Keratinocyte (primary cell): ENCODE results near the gene FREM2. TPM values are rescaled to one million over a fixed set of nuclear protein-coding genes. Genes with fewer than 3 reads are reported as not detected.

Experiments used
- DNase-seq: peaks from one replicate; pipeline ENCODE4 v3.0.0-alpha.2; 2011; ENCODE audit warnings: low read depth, missing footprints, low spot score
- FAIRE-seq: peaks from 2 replicates; lab custom pipeline; 2011; peaks lifted over from hg19 to GRCh38; lab: Jason Lieb, UNC
- H2AFZ ChIP-seq: 2 replicates; pipeline ENCODE4 v1.6.0; 2012; ENCODE audit warnings: low read length, control low read depth, inconsistent platforms; ENCODE audit not compliant: control insufficient read depth
- H3K27ac ChIP-seq: 2 replicates; pipeline ENCODE4 v1.5.1; 2011; ENCODE audit warnings: low read length; ENCODE audit not compliant: control insufficient read depth, insufficient read depth
- H3K27me3 ChIP-seq: 3 replicates; pipeline ENCODE4 v1.6.0; 2011; ENCODE audit warnings: low read length; ENCODE audit not compliant: control insufficient read depth, insufficient read depth; ENCODE audit errors: extremely low read depth
- H3K36me3 ChIP-seq, 2 experiments: 2 replicates in 1 of 2; 3 replicates in 1 of 2; pipeline ENCODE4 v1.5.1; 2011; ENCODE audit warnings: low read length in 2 of 2, mild to moderate bottlenecking in 1 of 2; ENCODE audit not compliant: control insufficient read depth in 2 of 2, insufficient read depth in 2 of 2; ENCODE audit errors: extremely low read depth in 1 of 2
- H3K4me1 ChIP-seq: 3 replicates; pipeline ENCODE4 v1.5.1; 2011; ENCODE audit warnings: low read length; ENCODE audit not compliant: control insufficient read depth, insufficient read depth; ENCODE audit errors: extremely low read depth
- H3K4me2 ChIP-seq: 3 replicates; pipeline ENCODE4 v1.6.0; 2011; ENCODE audit warnings: low read depth, low read length; ENCODE audit not compliant: control insufficient read depth, insufficient read depth; ENCODE audit errors: extremely low read depth
- H3K4me3 ChIP-seq, 3 experiments: fragments of 200-600 bp in 1 of 3; sonication (generic) in 1 of 3; 2 replicates in 2 of 3; 3 replicates in 1 of 3; pipeline ENCODE4 v1.5.1; 2011 to 2016; ENCODE audit warnings: low read length in 3 of 3, mild to moderate bottlenecking in 3 of 3, control low read depth in 2 of 3, inconsistent platforms in 1 of 3, low read depth in 1 of 3, mixed read lengths in 1 of 3, mixed run types in 1 of 3, moderate library complexity in 1 of 3; ENCODE audit not compliant: control insufficient read depth in 2 of 3, insufficient read depth in 2 of 3; ENCODE audit errors: extremely low read depth in 1 of 3
- H3K79me2 ChIP-seq: 2 replicates; pipeline ENCODE4 v1.6.0; 2012; ENCODE audit warnings: low read length; ENCODE audit not compliant: control insufficient read depth, insufficient read depth
- H3K9ac ChIP-seq: 3 replicates; pipeline ENCODE4 v1.6.0; 2011; ENCODE audit warnings: low read length; ENCODE audit not compliant: control insufficient read depth, insufficient read depth; ENCODE audit errors: extremely low read depth
- H3K9me1 ChIP-seq: 3 replicates; pipeline ENCODE4 v1.6.0; 2011; ENCODE audit warnings: low read length; ENCODE audit not compliant: control insufficient read depth, insufficient read depth; ENCODE audit errors: extremely low read depth
- H3K9me3 ChIP-seq: 2 replicates; pipeline ENCODE4 v1.5.1; 2012; ENCODE audit warnings: low read depth, low read length; ENCODE audit not compliant: control insufficient read depth
- H4K20me1 ChIP-seq: 3 replicates; pipeline ENCODE4 v1.6.0; 2011; ENCODE audit warnings: low read length; ENCODE audit not compliant: control insufficient read depth, insufficient read depth; ENCODE audit errors: extremely low read depth
- EZH2 ChIP-seq: IDR thresholded peaks from one replicate; pipeline ENCODE4 v1.6.1; 2012; ENCODE audit warnings: inconsistent platforms, mild to moderate bottlenecking, low read length, moderate library complexity
- dilution Hi-C: fragments of 300-500 bp; cut with MboI; formaldehyde crosslinking; loops from one replicate; pipeline ENCODE4 v1.7.0; 2020; ENCODE audit warnings: low sequenced_read_pairs; ENCODE audit not compliant: extremely low pct_ligation_motif_present
- polyA plus RNA-seq, 5 experiments: library from polyadenylated mRNA; depleted of rRNA in 3 of 5; stranded (reverse) in 3 of 5; stranded (forward) in 1 of 5; unstranded in 1 of 5; fragments of >200 nt; gene quantifications; 1 replicate in 1 of 5; 2 replicates in 3 of 5; 3 replicates in 1 of 5; pipeline versions ENCODE4 v1.2.1 to v1.2.3, GENCODE V29; 2011 to 2012; ENCODE audit warnings: missing spikeins in 2 of 5, low read depth in 1 of 5, low replicate concordance in 1 of 5
- TF ChIP-seq, protein P1 (sequence below), 3 experiments: IDR thresholded peaks in 1 of 3; conservative IDR thresholded peaks in 1 of 3; optimal IDR thresholded peaks in 1 of 3; 2 replicates in 2 of 3; 3 replicates in 1 of 3; pipeline versions ENCODE3 to v1.5.1; 2011; ENCODE audit warnings: low read length in 3 of 3, mild to moderate bottlenecking in 3 of 3, moderate library complexity in 2 of 3, control low read depth in 1 of 3, inconsistent platforms in 1 of 3; ENCODE audit not compliant: insufficient read depth in 2 of 3; ENCODE audit errors: extremely low read depth in 1 of 3

FREM2 gene
- polyA plus RNA-seq, 1 donor (not counting 4 experiments of a cell fraction or from before 2014, with no cell fraction given) = 0.01 TPM

DNA sequence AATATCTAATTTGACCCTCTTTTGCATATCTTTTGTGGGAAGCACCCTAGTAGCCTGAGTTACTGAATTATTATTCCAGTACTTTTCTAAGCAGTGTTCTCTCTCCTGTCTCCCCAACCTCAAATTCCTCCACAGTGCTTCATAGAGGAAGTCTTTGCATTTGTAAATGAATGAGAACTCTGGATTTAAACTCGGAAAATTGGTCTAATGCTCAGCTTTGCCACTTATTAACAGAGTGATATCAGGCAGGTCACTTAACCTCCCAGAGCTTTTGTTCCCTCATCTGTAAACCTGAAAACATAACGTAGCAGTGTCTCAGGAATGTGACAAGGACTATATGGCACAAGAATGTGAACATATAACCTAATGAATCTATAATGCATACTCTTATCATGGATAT, 26.2 kb downstream of the FREM2 start:
- Histone ChIP-seq H3K79me2 (no peaks in the 10 kb centered on the region), H3K27me3 (no peaks in the 10 kb centered on the region), H3K36me3 (no peaks in the 10 kb centered on the region), H3K9me3 (no peaks in the 10 kb centered on the region), H3K4me1 (no peaks in the 10 kb centered on the region), H4K20me1 (no peaks in the 10 kb centered on the region), H3K9ac (no peak overlapping the region), H3K9me1 (no peaks in the 10 kb centered on the region), H3K27ac (no peak overlapping the region), H3K4me3 (no peak overlapping the region), H2AFZ (no peak overlapping the region), H3K4me2 (no peak overlapping the region)
- FAIRE-seq (no peak), DNase-seq (no peak)
- TF ChIP-seq, protein P1, sequence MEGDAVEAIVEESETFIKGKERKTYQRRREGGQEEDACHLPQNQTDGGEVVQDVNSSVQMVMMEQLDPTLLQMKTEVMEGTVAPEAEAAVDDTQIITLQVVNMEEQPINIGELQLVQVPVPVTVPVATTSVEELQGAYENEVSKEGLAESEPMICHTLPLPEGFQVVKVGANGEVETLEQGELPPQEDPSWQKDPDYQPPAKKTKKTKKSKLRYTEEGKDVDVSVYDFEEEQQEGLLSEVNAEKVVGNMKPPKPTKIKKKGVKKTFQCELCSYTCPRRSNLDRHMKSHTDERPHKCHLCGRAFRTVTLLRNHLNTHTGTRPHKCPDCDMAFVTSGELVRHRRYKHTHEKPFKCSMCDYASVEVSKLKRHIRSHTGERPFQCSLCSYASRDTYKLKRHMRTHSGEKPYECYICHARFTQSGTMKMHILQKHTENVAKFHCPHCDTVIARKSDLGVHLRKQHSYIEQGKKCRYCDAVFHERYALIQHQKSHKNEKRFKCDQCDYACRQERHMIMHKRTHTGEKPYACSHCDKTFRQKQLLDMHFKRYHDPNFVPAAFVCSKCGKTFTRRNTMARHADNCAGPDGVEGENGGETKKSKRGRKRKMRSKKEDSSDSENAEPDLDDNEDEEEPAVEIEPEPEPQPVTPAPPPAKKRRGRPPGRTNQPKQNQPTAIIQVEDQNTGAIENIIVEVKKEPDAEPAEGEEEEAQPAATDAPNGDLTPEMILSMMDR (optimal IDR thresholded peaks at IDR 0.05 in 1 of 3, IDR thresholded peaks at IDR 0.05 in 1 of 3, conservative IDR thresholded peaks at IDR 0.05 in 1 of 3; ENCODE audit: extremely low read depth in 1 of 3, insufficient read depth in 2 of 3, low read length in 3 of 3) = no peak
- TF ChIP-seq EZH2 = no peak
- dilution Hi-C loops = no loop called here

DNA sequence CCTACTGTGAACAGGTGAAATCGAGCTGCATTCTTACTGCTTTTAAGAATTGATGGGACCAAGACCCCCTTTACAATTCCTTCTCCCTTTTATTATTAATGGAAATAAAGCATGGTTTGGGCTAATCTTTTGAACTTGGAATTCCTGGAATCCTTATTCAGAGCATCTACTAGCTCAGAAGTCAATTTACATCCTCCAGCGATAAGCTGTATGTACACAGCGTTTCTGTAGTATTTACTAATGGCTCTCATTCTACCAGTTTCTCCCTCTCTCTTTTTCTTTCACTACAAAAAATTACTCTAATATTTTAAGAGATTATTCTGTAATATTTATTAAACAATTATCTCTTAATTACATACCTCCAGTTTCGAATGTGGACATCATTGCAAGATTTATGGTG, 31.5 kb downstream of the FREM2 start:
- DNase-seq = no peak
- no peaks in the 10 kb centered on the region for H3K9me1 ChIP-seq
- H3K4me3 ChIP-seq = no peak overlapping the region
- H3K9me3 ChIP-seq = no peaks in the 10 kb centered on the region
- H3K9ac ChIP-seq = no peak overlapping the region
- H3K27me3 ChIP-seq = no peaks in the 10 kb centered on the region
- H4K20me1 ChIP-seq = no peaks in the 10 kb centered on the region
- no peak for FAIRE-seq
- H3K79me2 ChIP-seq = no peaks in the 10 kb centered on the region
- H2AFZ ChIP-seq = no peak overlapping the region
- H3K27ac ChIP-seq = no peak overlapping the region
- H3K4me1 ChIP-seq = no peaks in the 10 kb centered on the region
- H3K4me2 ChIP-seq = no peak overlapping the region
- dilution Hi-C loops = no loop called here
- TF ChIP-seq, protein P1 (optimal IDR thresholded peaks at IDR 0.05 in 1 of 3, IDR thresholded peaks at IDR 0.05 in 1 of 3, conservative IDR thresholded peaks at IDR 0.05 in 1 of 3; ENCODE audit: extremely low read depth in 1 of 3, insufficient read depth in 2 of 3, low read length in 3 of 3) = no peak
- TF ChIP-seq EZH2 = no peak
- H3K36me3 ChIP-seq = no peaks in the 10 kb centered on the region
